GM12891 (cell line): ENCODE results near the gene UBE2L6.

Experiments
- POLR2A ChIP-seq: IDR thresholded peaks from 2 replicates; pipeline ENCODE4 v1.6.1; 2011; ENCODE audit warnings: low read depth, low read length, control low read depth
- POLR2AphosphoS5 ChIP-seq: IDR thresholded peaks from 2 replicates; pipeline ENCODE4 v1.6.1; 2011; ENCODE audit warnings: low read depth, low read length, control low read depth
- SPI1 ChIP-seq: IDR thresholded peaks from 2 replicates; pipeline ENCODE4 v1.6.1; 2011; ENCODE audit warnings: low read depth, low read length, control low read depth
- TAF1 ChIP-seq: IDR thresholded peaks from 2 replicates; pipeline ENCODE4 v1.6.1; 2011; ENCODE audit warnings: low read depth, low read length, control low read depth

GRCh38 chr11:57501953-57502352, 65.5 kb downstream of the UBE2L6 start:
- TF ChIP-seq POLR2AphosphoS5 (no peak), TAF1 (no peak), POLR2A (no peak), SPI1 (no peak)
